Coronary artery (tissue), 2 donors: ENCODE measurements around the gene PKIB.
"Not testable (repeated sequence)": the region's sequence is repeated elsewhere in the genome, so short reads cannot be mapped to it uniquely, and the experiment has no call there.

ENCODE experiments used
- DNase-seq: peaks from one replicate; pipeline ENCODE4 v3.0.0-alpha.2; 2017; ENCODE audit warnings: low spot score
- H3K27ac ChIP-seq, 2 donors: fragments of 200-600 bp; sonication (generic); one replicate each; pipeline ENCODE4 v1.5.1; 2016 to 2019
- H3K4me3 ChIP-seq: fragments of 200-600 bp; sonication (generic); 2 replicates; pipeline ENCODE4 v1.5.1; 2016; ENCODE audit warnings: mild to moderate bottlenecking, moderate library complexity
- CTCF ChIP-seq: fragments of 200-600 bp; sonication (generic); IDR thresholded peaks from one replicate; pipeline ENCODE4 v1.5.1; 2019; ENCODE audit warnings: antibody characterized with exemption

PKIB gene

DNA sequence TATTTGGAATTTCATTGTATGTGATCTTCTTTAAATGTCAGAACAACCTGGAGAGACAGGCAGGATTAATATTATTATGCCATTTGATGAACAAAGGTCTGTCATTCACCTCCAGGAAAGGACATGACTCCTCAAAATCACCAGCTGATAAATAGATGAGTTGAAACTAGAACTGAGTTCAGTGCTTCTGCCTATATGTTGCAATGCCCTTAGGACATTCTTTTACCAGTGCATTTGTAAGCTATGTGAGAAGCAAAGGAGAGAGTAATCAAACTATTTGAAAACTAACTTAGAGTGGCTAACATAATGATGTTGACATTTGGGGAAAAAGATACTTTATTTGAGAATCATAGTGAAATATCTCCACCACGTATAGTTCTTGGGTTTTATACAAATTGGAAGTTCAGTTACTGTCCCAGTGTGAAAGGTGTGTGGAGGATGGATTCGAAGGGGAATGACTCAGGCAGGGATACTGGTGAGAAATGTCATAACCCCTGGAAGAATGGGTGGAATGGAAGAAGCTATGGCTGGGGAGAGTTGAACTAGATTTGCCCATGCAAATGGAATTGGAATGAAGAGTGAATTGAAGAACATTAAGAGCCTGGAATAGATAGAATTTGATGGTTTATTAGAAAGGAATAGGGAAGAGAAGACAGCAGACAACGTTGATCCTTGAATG is 21.5 kb downstream of the PKIB start:
- Histone ChIP-seq H3K27ac (no peak overlapping the region), H3K4me3 (no peak overlapping the region)
- no peak for DNase-seq
- TF ChIP-seq CTCF, result no peak

DNA sequence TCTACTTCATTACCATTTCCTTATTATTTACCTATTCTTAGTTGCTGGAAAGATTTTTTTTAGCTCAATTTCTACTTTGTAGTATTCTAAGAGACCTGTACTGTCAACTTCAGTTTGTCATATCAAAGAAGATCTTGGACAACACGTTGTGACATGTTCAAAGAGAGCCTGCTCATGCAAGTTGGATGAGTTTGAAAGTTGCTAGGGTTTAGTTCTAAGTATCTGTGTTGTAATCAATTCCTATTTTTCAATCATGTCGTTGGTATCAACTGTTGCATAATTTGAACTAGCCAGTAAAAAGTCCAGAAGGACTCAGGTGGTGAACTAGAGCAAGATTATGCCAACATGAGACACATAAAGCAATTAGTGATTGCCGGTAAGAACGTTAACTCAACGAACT is 30.2 kb downstream of the PKIB start:
- no peak for DNase-seq
- TF ChIP-seq CTCF, result no peak
- Histone ChIP-seq H3K4me3 (no peak overlapping the region), H3K27ac (no peak overlapping the region)

- no peak for DNase-seq
- TF ChIP-seq CTCF, result no peak
- Histone ChIP-seq H3K27ac (no peak overlapping the region), H3K4me3 (no peak overlapping the region)
Measured at GRCh38 chr6:122641819-122642218, 31.6 kb downstream of the PKIB start.

DNA sequence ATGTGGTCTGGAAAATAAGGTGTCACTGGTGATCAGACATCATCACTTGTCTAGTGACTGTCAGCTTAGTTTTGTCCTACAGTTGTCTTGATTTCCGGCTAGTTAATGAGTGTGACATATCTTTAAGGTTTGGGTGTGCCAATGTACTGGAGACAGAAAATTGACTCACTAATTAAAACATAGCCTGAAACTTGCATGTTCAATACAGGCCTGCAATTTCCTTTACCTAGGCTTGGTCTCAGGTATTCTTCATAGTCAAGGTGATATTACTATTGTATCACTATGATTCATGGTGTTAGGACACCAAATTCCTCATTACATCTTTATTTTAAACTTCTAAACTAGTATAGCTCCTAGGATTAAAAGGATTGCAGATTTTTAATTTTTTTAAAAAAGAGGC is 32.4 kb downstream of the PKIB start:
- DNase-seq, H3K27ac ChIP-seq, H3K4me3 ChIP-seq: not testable (repeated sequence)

GRCh38 chr6:122645256-122645655 is 35.1 kb downstream of the PKIB start:
- no peak overlapping the region for H3K4me3 ChIP-seq
- DNase-seq, result no peak

GRCh38 chr6:122647765-122648164 is 37.6 kb downstream of the PKIB start:
- no peak overlapping the region for H3K27ac ChIP-seq
- H3K4me3 ChIP-seq, result no peak overlapping the region
- no peak for TF ChIP-seq CTCF
- DNase-seq, result no peak

More at GRCh38 chr6:122645256-122645655, 35.1 kb downstream of the PKIB start:
- no peak for TF ChIP-seq CTCF
- H3K27ac ChIP-seq, result no peak overlapping the region

- no peak for TF ChIP-seq CTCF
- Histone ChIP-seq H3K27ac (no peak overlapping the region), H3K4me3 (no peak overlapping the region)
- no peak for DNase-seq
Measured at GRCh38 chr6:122648726-122649125, 38.5 kb downstream of the PKIB start.
